ENCODE measurements around the gene RPP30. TPM values are rescaled to one million over a fixed set of nuclear protein-coding genes. Genes with fewer than 3 reads are reported as not detected.

Gene RPP30
- polyA plus RNA-seq (ENCODE audit: insufficient read length in 12 of 12), result 10 to 100 TPM in 11 of 12 donors, not detected in 1; 33.1 to 80.2 (median 40.9) TPM
- long read RNA-seq, donor 1, transcript RPP30-202 (11 exons, 2,589 nt), result major isoform, 15 of 17 reads
- long read RNA-seq, donor 1, partial matches to known transcripts, result 0 of 17 reads
- long read RNA-seq, donor 1, other reads (novel, unspliced or antisense), result 0 of 17 reads
- long read RNA-seq, donor 2, transcript RPP30-202 (11 exons, 2,589 nt), result major isoform, 15 of 15 reads
- long read RNA-seq, donor 2, partial matches to known transcripts, result 0 of 15 reads
- long read RNA-seq, donor 2, other reads (novel, unspliced or antisense), result 0 of 15 reads
- long read RNA-seq, donor 3, transcript RPP30-202 (11 exons, 2,589 nt), result major isoform, 6 of 6 reads
- long read RNA-seq, donor 3, partial matches to known transcripts, result 0 of 6 reads
- long read RNA-seq, donor 3, other reads (novel, unspliced or antisense), result 0 of 6 reads
- long read RNA-seq, donor 4, transcript RPP30-202 (11 exons, 2,589 nt), result major isoform, 5 of 6 reads
- long read RNA-seq, donor 4, partial matches to known transcripts, result 0 of 6 reads
- long read RNA-seq, donor 4, other reads (novel, unspliced or antisense), result 0 of 6 reads
- long read RNA-seq, donor 5, result 0 reads
- long read RNA-seq, donor 6, partial matches to known transcripts, result 0 of 2 reads
- long read RNA-seq, donor 6, other reads (novel, unspliced or antisense), result 0 of 2 reads
- long read RNA-seq, donor 7, transcript RPP30-202 (11 exons, 2,589 nt), result major isoform, 6 of 6 reads
- long read RNA-seq, donor 7, partial matches to known transcripts, result 0 of 6 reads
- long read RNA-seq, donor 7, other reads (novel, unspliced or antisense), result 0 of 6 reads
- long read RNA-seq, donor 8, transcript RPP30-202 (11 exons, 2,589 nt), result major isoform, 12 of 12 reads
- long read RNA-seq, donor 8, partial matches to known transcripts, result 0 of 12 reads
- long read RNA-seq, donor 8, other reads (novel, unspliced or antisense), result 0 of 12 reads
- long read RNA-seq, donor 9, transcript RPP30-202 (11 exons, 2,589 nt), result major isoform, 7 of 8 reads
- long read RNA-seq, donor 9, partial matches to known transcripts, result 0 of 8 reads
- long read RNA-seq, donor 9, other reads (novel, unspliced or antisense), result 0 of 8 reads
- long read RNA-seq, donor 10, transcript RPP30-202 (11 exons, 2,589 nt), result major isoform, 8 of 9 reads
- long read RNA-seq, donor 10, partial matches to known transcripts, result 0 of 9 reads
- long read RNA-seq, donor 10, other reads (novel, unspliced or antisense), result 0 of 9 reads
- long read RNA-seq, donor 11, transcript RPP30-202 (11 exons, 2,589 nt), result major isoform, 11 of 11 reads
- long read RNA-seq, donor 11, partial matches to known transcripts, result 0 of 11 reads
- long read RNA-seq, donor 11, other reads (novel, unspliced or antisense), result 0 of 11 reads

DNA sequence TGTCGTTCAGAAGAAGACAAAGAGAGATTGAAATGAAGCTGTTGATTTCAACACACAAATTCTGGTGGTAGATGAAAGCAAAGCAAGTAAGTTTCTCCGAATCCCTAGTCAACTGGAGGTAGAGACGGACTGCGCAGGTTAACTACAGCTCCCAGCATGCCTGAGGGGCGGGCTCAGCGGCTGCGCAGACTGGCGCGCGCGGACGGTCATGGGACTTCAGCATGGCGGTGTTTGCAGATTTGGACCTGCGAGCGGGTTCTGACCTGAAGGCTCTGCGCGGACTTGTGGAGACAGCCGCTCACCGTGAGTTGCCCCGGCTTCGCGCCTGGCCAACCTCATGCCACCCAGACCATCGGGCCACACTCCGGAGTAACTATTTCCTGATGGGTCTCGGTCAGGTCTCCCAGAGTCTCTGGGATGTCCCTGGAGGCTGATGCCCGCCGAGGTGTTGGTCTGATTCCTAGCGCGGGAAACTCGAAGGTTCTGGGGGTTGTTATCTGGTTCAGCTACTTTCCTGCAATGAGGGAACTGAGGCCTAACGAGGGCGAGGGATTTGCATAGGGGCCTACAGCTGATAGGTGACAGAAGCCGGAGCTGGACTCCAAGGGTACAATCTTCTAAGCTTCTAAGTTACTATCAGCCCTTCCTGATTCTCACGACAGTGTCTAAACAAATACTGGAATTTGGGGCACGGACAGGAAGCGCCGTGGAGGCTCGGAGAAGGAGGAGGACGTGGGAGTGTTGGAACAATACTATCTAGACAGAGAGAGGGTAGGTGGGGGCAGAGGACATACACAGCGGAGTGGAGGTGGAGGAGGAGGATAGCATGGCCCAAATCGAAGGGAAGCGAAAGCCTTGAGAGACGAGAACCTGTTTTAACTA, at the start of gene RPP30:
RPP30 (plus strand) TSS at position 209 of the 882 bp plus-strand sequence; CDS start at position 222, 13 bp downstream.
- peak; percentile 84 for DNase-seq

GRCh38 chr10:90822508-90822907, 49.3 kb upstream of the RPP30 start:
- DNase-seq, result no peak

- no peak for DNase-seq
Measured at GRCh38 chr10:90832111-90832510, 39.7 kb upstream of the RPP30 start.

GRCh38 chr10:90834326-90834725, 37.4 kb upstream of the RPP30 start:
- DNase-seq, result no peak

DNA sequence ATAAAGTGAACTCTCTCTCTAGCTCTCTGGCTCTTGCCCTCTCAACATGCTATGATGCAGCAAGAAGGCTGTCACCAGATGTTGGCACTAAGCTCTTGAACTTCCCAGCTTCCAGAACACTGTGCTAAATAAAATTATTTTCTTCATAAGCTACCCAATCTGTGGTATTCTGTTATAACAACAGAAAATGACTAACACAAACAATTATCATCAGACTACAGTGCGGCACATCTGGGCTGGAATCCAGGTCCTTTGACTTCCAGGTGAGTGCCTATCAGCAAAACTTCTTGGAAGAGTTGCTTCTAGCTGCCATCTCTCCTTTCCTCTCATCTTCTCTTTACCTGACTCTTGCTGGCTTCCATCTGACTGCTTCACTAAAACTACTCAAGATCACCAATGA, 34.3 kb upstream of the RPP30 start:
- no peak for DNase-seq

GRCh38 chr10:90842725-90843124, 29.0 kb upstream of the RPP30 start:
- no peak for DNase-seq

DNA sequence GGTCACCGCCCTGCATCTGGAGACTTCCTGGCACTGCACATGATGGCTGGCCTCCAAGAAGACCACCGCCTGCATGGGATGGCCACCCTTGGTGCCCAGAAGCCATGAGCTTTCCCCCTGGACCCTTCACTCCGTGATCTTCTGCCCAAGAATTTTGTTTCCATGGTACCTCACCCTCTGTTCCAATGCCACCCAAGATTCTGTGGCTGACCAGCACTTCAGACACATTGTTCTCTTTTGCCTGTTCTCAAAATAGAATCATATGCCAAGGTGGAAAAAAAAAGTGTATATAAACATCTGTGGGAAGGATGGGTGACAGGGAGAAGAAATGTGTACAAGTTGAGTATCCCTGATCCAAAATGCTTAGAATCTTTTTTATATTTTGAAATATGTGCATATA, 26.0 kb upstream of the RPP30 start:
- DNase-seq, result no peak

DNA sequence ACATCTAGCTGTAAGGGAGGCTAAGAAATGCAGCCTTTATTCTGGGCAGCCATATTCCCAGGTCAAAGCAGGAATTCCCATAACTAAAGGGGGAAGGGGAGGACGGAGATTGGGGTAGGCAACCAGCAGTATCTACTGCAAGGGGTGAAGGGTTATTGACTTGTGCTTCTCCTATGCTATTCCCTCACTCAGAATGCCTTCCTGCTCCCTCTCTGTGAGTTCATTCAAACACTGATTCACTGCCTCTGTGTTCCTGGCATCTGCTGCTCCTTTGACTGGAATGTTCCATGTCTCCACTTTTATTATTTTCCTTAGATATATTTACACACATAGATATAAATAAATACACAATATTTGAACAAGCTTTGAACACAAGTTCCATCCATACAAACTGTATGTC, 25.0 kb upstream of the RPP30 start:
- no peak for DNase-seq

- no peak for DNase-seq
Measured at GRCh38 chr10:90847436-90847835, 24.3 kb upstream of the RPP30 start.

DNA sequence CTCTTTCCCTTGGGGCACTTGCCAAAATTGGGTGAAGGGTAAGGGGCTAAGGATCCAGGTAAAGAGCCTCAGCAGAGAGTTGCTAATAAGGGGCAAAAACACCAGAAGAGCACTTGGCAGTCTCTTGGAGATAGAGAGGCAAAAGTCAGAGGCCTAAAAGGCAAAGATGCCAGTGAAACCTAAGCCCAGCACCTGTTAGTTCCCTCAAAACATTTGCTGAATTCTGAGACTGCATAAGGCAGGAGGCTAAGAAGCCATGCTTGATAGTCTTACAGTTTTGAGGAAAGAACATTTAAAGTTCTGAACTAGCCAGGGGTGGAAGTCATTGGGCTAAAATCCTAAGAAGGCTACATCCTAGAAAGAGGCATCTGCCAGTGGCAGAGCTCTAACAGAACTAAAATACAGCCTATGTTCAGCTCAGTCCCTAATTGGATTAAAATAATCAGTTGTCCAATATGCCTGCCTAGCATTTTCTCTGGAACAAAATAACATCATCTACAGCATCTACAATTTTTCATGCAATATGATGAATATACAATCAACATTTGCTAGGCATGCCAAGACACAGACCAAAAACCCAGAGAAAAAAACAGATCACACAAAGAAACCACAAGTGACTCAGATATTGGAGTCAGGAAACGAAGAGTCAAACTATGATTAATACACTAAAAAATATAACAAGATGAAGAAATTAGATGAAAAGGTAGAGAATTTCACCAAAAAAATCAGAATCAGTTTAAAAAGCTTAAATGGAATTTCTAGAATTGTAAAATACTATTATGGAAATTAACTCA, 21.6 kb upstream of the RPP30 start:
- DNase-seq, result no peak

GRCh38 chr10:90855126-90855525, 16.6 kb upstream of the RPP30 start:
- DNase-seq, result no peak

- no peak for DNase-seq
Measured at GRCh38 chr10:90856261-90856660, 15.5 kb upstream of the RPP30 start.

DNA sequence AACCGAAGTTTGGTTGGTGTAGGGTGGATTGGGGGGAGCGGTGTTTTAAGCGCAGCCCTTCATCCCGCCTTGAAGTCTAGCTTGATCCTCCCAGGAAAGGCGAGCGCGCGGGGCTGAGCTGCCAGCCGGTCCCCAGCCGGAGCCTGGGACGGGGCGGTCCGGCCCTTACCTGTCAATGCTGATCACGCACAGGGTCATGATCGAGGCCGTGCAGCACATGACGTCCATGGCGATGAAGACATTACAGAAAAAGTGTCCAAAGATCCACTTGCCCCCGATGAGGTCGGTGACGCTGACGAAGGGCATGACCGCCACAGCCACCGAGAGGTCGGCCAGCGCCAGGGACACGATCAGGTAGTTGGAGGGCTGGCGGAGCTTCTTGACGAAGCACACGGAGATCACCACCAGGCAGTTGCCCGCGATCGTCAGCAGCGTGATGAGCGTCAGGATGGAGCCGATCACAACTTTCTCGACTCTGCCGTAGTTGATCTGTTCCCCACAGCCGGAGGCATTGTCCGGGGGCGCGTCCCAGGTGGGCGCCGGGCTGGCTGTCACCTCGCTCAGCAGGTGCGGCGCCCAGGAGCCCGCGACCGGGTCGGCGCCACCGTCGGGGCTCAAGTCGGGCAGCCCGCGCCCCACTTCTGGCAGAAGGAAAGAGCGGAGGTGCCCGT, 14.7 kb upstream of the RPP30 start:
- DNase-seq, result no peak

- peak; percentile 25 for DNase-seq
Measured at GRCh38 chr10:90857635-90858460, 13.9 kb upstream of the RPP30 start, which contains the start of gene HTR7. Gene HTR7, minus strand, starts transcription at chr10:90858039. Its CDS starts 368 bp downstream, at chr10:90857671.

DNA sequence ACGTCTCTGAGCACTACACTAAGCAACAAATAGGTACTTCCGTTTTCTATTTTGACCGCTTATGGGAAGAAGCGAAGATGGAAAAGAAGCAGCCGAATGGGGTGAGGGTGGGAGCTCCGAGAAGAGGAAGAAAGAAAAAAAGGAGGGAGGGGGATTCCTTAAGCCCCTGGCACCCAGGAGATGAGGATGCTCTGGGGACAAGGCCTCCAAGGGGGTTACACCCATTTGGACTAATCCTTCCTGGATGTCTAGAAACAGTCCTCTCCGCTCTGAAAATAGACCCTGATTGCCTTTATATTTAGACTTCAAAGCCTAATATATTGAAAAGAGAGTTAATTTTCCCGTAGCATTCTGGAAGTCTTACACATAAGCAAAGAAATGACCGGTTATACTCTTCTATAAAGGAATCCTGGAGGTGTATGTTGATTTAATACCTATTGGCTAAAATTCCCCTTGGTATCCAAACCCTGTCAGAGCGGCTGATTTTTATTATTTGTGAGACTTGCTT, 13.3 kb upstream of the RPP30 start:
- DNase-seq, result no peak

DNA sequence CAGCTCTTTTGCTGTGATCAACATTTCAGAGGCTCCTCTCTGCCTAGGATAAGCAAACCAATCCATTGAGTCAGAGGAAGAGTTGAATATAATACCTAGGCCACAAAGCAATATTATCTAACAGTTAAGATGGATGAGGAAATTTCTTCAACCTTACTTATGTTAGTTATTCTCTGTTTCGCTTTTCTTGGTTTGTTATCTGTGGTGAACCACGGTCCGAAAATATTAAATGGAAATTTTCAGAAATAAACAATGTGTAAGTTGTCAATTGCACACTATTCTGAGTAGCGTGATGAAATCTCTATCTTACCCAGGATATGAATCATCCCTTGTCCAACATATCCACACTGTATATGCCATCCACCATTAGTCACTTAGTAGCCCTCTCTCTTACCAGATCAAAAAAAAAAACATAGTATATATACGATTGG, 12.4 kb upstream of the RPP30 start:
- DNase-seq, result no peak

- DNase-seq, result no peak
Measured at GRCh38 chr10:90860790-90861189, 11.0 kb upstream of the RPP30 start.

Data from muscle of arm (tissue), 14 donors.